Islet precursor cell (in vitro differentiated cells): ENCODE measurements around the gene CTCFL.
"Not testable (repeated sequence)": the region's sequence is repeated elsewhere in the genome, so short reads cannot be mapped to it uniquely, and the experiment has no call there.

Source experiments
- DNase-seq: peaks from one replicate; pipeline ENCODE4 v3.0.0-alpha.2; 2018

The CTCFL gene

DNA sequence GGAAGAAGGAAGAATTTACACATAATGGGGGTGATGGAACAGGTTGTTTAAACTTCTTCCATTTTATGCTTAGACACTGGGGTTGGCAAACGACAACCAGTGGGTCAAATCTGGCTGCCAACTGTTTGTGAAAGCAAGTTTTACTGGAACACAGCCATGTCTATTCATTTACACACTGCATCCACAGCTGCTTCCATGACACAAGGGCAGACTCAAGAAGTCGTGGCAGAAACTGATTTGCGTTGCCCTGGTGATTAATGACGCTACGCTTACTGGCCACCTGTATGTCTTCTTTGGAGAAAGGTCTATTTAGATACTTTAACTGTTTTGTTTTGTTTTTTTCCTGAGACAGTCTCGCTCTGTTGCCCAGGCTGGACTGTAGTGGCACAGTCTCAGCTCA is 19.0 kb downstream of the CTCFL start:
- DNase-seq = no peak

GRCh38 chr20:57504411-57504810 is 20.5 kb downstream of the CTCFL start:
- DNase-seq = no peak

DNA sequence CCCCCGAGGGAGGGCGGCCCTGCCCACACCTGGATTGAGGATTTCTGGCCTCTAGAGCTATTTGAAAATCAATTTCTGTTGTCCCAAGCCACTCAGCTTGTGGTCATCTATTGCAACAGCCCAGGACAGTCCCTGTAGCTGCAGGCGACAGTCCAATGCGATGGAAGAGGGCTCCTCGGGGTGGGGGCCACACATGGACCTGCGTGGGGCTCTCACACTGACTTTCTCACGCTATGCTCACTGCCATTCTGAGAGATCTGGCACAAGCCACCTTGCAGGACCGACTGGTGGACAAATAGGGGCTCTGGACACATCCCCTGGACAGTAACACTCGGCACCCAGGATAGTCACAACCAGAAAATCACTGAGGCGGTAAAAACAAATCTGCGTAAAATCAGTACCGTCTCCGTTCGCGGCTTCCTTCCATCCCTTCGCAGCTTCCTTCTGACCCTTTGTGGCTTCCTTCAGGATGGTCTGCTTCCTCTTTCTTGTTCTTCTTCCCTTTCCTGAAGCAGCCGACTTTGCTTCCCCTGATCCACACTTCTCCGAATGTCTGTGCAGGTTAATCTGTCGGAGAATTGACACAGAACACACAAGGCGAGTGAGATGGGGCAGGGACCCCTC is 21.8 kb downstream of the CTCFL start:
- DNase-seq = no peak

GRCh38 chr20:57502336-57502700 is 22.6 kb downstream of the CTCFL start:
- no peak for DNase-seq

DNA sequence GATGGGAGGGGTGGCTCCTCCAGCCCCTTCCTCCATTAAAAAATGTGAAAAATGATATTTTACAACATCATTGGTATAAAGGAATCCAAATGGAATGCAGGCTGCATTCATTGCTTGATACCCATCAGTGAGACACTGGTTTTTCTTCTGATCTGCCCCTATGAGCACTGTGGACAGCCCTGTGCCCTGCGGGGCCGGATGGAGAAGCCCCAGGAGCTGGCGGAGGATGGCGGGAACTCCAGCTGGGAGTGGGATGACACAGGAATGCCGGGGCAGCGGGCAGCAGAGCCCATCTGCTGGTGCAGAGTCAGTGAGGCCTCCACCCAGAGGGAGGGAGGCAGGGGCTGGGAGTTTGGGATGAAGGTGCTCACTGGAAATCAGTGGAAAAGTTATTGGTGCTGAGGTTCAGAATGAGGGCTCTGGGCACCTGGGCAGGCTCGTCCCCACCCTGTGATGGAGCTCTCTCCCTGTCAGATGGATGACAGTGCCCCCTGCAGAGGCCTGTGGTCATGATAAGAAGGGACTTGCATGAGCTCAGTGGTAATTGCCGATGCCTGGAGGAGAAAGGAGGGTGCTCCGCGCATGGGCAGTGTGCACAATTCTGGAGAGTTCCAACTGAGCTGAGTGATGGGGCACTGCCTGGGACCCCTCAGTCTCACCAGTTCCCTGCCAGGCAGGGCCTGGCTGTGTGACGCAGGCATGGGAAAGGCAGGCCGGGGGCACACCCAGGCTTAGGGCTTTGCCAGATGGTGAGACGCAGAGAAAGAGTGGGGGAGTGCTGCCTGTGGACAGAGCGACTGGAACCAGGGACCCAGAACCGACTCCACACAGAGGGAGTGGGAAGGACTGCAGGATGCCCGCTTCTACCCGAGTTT is 23.2 kb downstream of the CTCFL start:
- peak; percentile 88 for DNase-seq

- no peak for DNase-seq
Measured at GRCh38 chr20:57500962-57501361, 24.0 kb downstream of the CTCFL start.

GRCh38 chr20:57500235-57500634 is 24.7 kb downstream of the CTCFL start:
- DNase-seq = no peak

DNA sequence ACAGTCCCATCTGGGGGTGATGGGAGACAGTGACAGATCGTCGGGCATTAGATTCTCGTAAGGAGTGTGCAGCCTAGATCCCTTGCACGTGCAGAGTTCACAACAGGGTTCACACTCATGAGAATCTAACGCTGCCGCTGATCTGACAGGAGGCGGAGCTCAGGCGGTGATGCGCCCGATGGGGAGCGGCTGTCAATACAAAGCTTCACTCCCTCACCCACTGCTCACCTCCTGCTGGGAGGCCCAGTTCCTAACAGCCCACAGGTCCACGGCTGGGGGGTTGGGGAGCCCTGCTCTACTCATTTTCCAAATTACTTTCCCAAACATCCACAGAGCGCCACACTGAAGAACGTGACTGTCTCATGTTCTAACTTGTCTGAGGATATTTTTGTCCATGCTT is 25.3 kb downstream of the CTCFL start:
- DNase-seq = no peak

DNA sequence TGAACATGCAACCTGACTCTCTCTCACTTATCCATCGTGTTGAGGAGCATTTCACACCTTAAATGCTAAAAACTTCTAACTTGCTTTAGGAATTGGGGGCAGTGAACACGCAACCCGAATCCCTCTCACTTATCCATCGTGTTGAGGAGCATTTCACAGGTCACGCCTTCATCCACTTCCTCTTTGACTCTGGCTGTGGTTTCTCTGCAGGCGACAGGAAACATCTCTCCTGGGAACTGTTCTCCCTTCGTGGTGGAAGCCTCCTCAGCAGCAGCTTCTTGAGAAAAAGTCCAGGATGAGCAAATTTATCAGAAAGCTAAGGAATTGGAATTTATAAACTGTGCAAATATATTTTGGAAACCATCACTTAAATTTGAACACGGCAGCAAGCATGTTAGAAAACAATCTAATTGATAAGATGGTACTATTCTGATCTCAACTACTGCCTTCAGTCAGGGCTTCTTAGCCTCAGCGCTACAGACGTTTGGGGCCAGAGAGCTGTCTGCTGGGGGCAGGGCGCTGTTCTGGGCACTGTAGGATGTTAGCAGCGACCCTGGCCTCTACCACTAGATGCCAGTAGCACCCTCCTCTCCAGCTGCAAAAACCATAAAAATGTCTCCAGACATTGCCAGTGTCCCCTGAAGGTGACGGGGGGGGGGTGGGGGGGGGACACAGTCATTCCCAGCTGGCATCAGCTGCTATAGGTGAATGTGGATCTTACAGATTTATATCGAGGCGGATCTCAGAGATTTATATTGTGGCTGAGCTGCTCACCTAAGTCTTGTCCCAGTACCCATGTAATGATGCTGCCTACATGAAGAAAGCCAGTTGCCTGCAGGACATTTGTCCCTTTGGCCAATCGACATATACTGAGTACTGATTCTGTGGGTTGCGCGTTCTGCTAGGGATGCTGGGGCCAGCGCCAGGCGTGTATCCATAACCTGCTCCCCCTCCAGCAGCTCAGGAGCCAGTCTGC is 26.2 kb downstream of the CTCFL start:
- DNase-seq = peak; percentile 78

DNA sequence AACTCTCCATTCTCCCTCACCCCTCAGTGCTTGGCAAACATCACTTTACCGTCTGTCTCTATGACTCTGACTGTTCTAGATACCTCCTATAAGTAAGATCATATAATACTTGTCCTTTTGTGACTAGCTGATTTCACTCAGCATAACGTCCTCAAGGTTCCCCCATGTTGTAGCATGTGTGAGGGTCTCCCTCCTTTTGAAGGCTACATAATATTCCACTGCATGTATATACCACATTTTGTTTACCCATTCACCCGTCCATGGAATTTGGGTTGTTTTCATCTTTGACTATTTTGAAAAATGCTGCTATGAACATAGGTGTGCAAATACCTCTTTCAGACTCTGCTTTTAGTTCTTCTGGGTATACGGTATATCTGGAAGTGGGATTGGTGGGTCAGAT is 28.3 kb downstream of the CTCFL start:
- no peak for DNase-seq

DNA sequence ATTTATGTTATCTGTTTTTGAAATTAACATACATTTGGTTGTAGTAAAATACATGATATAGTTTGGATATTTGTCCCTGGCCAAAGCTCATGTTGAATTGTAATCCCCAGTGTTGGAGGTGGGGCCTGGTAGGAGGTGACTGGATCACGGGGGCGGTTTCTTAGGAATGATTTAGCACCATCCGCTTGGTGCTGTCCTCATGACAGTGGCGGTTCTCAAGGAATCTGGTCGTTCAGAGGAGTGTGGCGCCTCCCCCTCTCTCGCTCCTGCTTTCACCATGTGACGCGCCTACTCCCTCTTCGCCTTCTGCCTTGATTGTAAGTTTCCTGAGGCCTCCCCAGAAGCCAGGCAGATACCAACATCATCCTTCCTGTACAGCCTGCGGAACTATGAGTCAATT is 29.0 kb downstream of the CTCFL start:
- no peak for DNase-seq

- peak; percentile 61 for DNase-seq
Measured at GRCh38 chr20:57493091-57493615, 31.8 kb downstream of the CTCFL start.

- DNase-seq = no peak
Measured at GRCh38 chr20:57491373-57491772, 33.6 kb downstream of the CTCFL start.

- not testable (repeated sequence) for DNase-seq
Measured at GRCh38 chr20:57488277-57488676, 36.7 kb downstream of the CTCFL start.

GRCh38 chr20:57485770-57486169 is 39.2 kb downstream of the CTCFL start:
- DNase-seq = no peak

- DNase-seq = no peak
Measured at GRCh38 chr20:57484772-57485171, 40.2 kb downstream of the CTCFL start.

DNA sequence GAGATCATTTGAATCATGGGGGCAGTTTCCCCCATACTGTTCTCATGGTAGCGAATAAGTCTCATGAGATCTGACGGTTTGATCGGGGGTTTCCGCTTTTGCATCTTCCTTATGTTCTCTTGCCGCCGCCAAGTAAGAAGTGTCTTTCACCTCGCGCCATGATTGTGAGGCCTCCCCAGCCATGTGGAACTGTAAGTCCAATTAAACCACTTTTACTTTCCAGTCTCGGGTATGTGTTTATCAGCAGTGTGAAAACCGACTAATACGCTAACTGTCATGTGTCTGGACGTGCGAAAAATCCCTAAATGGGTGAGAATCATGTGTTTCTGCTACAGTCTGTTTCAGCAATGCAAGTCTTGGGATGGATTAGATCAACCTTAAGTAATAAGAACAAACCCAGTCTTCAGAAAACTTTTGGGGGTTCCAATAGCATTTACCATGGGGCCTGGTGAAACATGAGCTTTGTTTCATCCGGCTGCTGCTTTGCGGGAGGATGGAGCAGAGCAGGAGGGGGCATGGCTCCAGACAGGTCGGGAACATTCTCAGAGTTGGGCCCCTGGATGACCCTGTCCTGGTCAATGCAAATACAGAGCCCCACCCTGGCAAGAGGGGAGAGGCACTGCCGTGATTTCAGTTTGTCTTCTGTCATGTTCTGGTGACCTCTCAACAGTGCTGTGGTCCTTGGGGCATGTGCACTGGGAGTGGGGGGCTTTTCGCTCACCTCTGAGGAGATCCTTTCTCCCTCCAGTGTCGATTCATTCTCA is 41.5 kb downstream of the CTCFL start:
- DNase-seq = no peak

DNA sequence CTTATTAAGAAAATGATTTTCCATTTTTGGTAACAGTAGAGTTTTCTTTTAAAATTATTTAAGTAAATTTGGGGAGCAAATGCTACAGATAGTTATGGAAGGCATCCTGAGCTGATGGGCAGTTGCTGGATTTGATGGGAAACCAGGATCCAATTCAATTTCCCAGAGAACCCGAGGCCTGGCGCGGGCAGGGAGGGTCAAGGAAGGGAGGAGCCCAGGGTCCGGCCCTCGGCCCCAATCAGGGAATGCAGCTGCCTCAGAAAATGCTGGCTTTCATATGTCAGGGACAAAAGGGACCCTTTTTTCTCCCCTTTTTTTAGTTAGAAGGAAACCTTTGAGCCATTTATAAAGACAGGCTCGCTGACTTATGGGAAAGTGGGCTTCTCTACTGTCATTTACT is 42.1 kb downstream of the CTCFL start:
- no peak for DNase-seq

GRCh38 chr20:57482148-57482547 is 42.8 kb downstream of the CTCFL start:
- no peak for DNase-seq

DNA sequence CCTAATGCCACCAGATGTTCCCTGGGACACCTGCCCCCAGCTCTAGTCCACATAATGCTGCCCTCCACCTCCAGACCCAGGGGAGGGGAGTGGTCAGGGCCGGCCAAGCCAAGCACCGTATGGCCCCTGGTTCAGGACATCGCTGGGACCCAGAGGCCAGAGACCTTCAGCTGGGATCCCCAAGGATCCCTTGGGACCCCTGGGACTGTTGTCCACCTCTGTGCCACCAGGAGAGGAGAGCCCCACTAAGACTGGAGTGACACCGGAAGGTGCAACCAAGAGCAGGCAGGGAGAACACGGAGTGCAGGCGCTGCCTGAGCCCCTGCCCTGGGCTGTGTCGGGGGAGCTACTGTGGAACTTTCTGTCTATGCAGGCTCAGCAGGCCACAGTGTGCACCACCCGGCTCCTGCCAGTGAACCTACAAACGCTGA is 43.6 kb downstream of the CTCFL start:
- DNase-seq = no peak

- DNase-seq = no peak
Measured at GRCh38 chr20:57480444-57481160, 44.3 kb downstream of the CTCFL start.

GRCh38 chr20:57479196-57479595 is 45.7 kb downstream of the CTCFL start:
- DNase-seq = peak; percentile 18
